ENCODE measurements around the gene COG5. TPM values are rescaled to one million over a fixed set of nuclear protein-coding genes. Genes with fewer than 3 reads are reported as not detected.

COG5 gene
- total RNA-seq, 1 donor from 2014 or later, result 49.1 TPM

DNA sequence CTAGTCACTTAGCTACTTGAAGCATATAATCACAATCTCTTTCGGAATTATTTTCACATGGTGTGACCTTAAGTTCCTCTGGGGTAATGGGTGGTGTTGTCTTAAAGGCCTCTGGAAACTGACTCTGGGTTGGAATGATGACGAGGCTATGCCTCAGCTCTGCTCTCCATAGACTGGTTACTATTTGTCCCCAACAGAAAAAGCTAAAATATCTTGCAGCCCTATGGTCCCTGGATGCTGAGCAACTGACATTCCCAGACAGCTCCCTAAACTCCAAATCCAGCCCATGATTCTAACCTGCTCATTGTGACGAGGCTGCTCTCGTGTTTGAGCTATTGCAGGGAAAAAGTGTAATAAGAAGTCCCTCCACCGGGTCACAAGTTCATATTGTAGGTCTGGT lies 343.4 kb downstream of the COG5 start:
- no peak for DNase-seq
- intact Hi-C loops (cut with DNase I), result no loop called here
- no peaks in the 10 kb centered on the region for H3K4me1 ChIP-seq

DNA sequence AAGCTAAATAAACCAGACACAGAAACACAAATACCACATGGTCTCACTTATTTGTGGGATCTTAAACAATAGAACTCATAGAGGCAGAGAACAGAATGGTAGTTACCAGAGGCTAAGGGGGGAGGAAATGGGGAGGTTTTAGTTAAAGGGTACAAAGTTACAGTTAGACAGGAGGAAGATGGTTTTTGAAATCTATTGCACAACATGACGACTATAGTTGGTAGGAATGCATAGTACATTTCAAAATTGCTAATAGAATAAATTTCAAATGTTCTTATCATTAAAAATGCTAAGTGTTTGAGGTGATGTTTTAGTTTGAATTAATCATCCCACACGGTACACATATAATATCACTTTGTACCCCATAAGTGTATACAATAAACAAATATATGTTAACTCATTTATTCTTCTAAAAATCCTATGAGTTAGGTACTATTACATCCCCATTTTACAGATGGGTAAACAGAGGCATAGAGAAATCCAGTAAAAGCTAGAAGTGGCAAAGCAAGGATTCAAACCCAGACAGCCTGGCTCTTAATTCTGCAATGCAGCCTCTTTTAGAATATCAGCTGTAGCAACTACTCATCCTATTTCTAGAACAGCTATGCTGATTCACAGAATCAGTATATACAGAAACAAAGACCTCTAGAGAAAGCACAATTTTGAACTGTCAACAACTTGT lies 344.0 kb downstream of the COG5 start:
- TF ChIP-seq, protein P1, sequence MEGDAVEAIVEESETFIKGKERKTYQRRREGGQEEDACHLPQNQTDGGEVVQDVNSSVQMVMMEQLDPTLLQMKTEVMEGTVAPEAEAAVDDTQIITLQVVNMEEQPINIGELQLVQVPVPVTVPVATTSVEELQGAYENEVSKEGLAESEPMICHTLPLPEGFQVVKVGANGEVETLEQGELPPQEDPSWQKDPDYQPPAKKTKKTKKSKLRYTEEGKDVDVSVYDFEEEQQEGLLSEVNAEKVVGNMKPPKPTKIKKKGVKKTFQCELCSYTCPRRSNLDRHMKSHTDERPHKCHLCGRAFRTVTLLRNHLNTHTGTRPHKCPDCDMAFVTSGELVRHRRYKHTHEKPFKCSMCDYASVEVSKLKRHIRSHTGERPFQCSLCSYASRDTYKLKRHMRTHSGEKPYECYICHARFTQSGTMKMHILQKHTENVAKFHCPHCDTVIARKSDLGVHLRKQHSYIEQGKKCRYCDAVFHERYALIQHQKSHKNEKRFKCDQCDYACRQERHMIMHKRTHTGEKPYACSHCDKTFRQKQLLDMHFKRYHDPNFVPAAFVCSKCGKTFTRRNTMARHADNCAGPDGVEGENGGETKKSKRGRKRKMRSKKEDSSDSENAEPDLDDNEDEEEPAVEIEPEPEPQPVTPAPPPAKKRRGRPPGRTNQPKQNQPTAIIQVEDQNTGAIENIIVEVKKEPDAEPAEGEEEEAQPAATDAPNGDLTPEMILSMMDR (IDR thresholded peaks at IDR 0.05), result no peak
- Histone ChIP-seq H3K4me1 (no peaks in the 10 kb centered on the region), H3K9me3 (no peaks in the 10 kb centered on the region), H3K27me3 (ENCODE audit: low read depth) (no peaks in the 10 kb centered on the region), H3K36me3 (no peaks in the 10 kb centered on the region), H3K27ac (no peak overlapping the region), H3K4me3 (no peak overlapping the region)
- intact Hi-C loops (cut with DNase I), result no loop called here
- no peak for ATAC-seq
- DNase-seq, result no peak

More for the DNA sequence above, 343.4 kb downstream of the COG5 start:
- Histone ChIP-seq H3K4me3 (no peak overlapping the region), H3K27ac (no peak overlapping the region), H3K9me3 (no peaks in the 10 kb centered on the region), H3K27me3 (ENCODE audit: low read depth) (no peaks in the 10 kb centered on the region), H3K36me3 (no peaks in the 10 kb centered on the region)
- ATAC-seq, result no peak
- TF ChIP-seq, protein P1 (IDR thresholded peaks at IDR 0.05), result no peak

DNA sequence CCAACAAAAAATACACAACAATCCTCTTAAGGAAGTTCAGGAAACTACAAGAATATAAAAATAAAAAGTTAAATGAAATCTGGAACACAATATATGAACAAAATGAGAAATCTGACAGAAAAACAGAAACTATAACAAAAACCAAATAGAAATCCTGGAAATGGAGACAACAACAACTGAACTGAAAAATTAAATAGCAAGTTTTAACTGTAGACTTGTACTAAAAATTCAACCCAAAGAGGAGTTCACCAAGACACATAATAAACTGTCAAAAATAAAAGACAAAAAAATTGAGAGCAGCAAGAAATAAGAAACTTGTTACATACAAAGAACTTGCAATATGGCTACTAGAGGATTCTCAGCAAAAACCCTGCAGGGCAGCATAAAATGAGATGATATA lies 349.8 kb downstream of the COG5 start:
- no peak overlapping the region for H3K4me3 ChIP-seq
- H3K4me1 ChIP-seq, result peaks cover 1% of the 10 kb centered on the region
- intact Hi-C loops (cut with DNase I), result no loop called here
- peaks cover 13% of the 10 kb centered on the region for H3K36me3 ChIP-seq
- H3K27me3 ChIP-seq (ENCODE audit: low read depth), result no peaks in the 10 kb centered on the region
- no peak for DNase-seq
- no peak overlapping the region for H3K27ac ChIP-seq
- ATAC-seq, result no peak
- H3K9me3 ChIP-seq, result no peaks in the 10 kb centered on the region
- TF ChIP-seq, protein P1 (IDR thresholded peaks at IDR 0.05), result no peak

DNA sequence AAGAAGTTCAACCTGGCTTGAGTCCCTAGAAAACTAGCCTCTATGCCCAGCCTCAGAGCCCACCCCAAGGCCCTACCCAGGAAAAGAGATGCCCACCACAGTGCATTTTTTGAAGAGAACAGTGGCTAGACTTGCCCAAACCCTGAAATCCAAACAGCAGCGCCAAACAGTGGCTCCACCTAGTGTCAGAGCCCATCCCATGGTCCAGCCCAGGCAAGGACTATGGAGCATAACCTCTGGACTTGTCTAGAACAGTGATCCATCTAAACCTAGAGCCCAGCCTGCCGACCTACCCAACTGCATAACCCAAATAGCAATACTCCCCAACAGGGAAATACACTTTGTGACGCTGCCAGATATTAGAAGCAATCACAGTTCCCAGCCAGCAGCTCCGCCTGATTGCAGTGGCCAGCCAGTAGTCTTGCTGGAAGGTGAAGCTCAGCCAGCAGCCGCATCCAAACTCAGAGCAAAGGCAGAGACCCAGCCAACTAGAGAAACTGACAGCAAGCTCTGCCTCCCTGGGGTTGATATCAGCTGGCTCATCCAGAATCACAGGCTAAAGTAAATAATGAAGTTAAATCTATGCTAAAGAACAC lies 350.4 kb downstream of the COG5 start:
- intact Hi-C loops (cut with DNase I), result no loop called here
- DNase-seq, result no peak
- H3K4me3 ChIP-seq, result no peak overlapping the region
- peaks cover 20% of the 10 kb centered on the region for H3K36me3 ChIP-seq
- TF ChIP-seq, protein P1 (IDR thresholded peaks at IDR 0.05), result no peak
- H3K27ac ChIP-seq, result no peak overlapping the region
- ATAC-seq, result no peak
- H3K4me1 ChIP-seq, result peaks cover 5% of the 10 kb centered on the region
- no peaks in the 10 kb centered on the region for H3K9me3 ChIP-seq
- H3K27me3 ChIP-seq (ENCODE audit: low read depth), result no peaks in the 10 kb centered on the region

DNA sequence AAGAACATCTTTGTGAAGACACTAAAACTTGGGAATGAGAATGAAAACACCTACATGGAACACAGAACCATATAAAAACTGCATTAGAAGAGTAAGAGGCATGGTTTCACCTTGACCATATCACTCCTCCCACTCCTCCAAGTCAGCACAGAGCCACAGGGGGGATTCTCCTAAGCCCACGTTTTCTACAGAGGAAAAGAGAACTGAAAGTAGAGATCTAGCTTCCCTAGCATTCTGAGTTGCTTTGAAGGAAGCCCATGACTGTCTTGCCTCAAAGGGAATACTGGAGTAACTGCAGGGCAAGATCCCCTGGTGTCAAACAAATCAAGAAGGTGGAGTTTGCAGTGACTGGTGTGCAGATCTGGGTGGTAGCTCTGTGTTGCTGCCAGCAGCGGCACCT lies 351.0 kb downstream of the COG5 start:
- Histone ChIP-seq H3K27ac (no peak overlapping the region), H3K36me3 (peaks cover 25% of the 10 kb centered on the region), H3K4me3 (no peak overlapping the region), H3K4me1 (peaks cover 7% of the 10 kb centered on the region), H3K9me3 (no peaks in the 10 kb centered on the region), H3K27me3 (ENCODE audit: low read depth) (no peaks in the 10 kb centered on the region)
- intact Hi-C loops (cut with DNase I), result no loop called here
- no peak for ATAC-seq
- DNase-seq, result no peak
- TF ChIP-seq, protein P1 (IDR thresholded peaks at IDR 0.05), result no peak
